ENCODE data around the gene SPARC.

SPARC gene

GRCh38 chr5:151638619-151639018, 48.1 kb downstream of the SPARC start:
- TF ChIP-seq CTCF (IDR thresholded peaks at IDR 0.05; ENCODE audit: low read depth, low read length, missing control alignments), result no peak
- in situ Hi-C loops (cut with HindIII; ENCODE audit: low sequenced_read_pairs), result no loop called here
- DNase-seq (ENCODE audit: low read depth), result no peak
- H3K4me3 ChIP-seq (ENCODE audit: low read depth, low read length), result no peak overlapping the region

- no peak for TF ChIP-seq CTCF (IDR thresholded peaks at IDR 0.05; ENCODE audit: low read depth, low read length, missing control alignments)
- in situ Hi-C loops (cut with HindIII; ENCODE audit: low sequenced_read_pairs), result no loop called here
- DNase-seq (ENCODE audit: low read depth), result no peak
- no peak overlapping the region for H3K4me3 ChIP-seq (ENCODE audit: low read depth, low read length)
These were observed 49.0 kb downstream of the SPARC start for GRCh38 chr5:151637676-151638075.

GRCh38 chr5:151633892-151634291, 52.8 kb downstream of the SPARC start:
- TF ChIP-seq CTCF (IDR thresholded peaks at IDR 0.05; ENCODE audit: low read depth, low read length, missing control alignments), result no peak
- in situ Hi-C loops (cut with HindIII; ENCODE audit: low sequenced_read_pairs), result no loop called here
- H3K4me3 ChIP-seq (ENCODE audit: low read depth, low read length), result no peak overlapping the region
- no peak for DNase-seq (ENCODE audit: low read depth)

GRCh38 chr5:151632941-151633340, 53.8 kb downstream of the SPARC start:
- H3K4me3 ChIP-seq (ENCODE audit: low read depth, low read length), result no peak overlapping the region
- in situ Hi-C loops (cut with HindIII; ENCODE audit: low sequenced_read_pairs), result no loop called here
- no peak for TF ChIP-seq CTCF (IDR thresholded peaks at IDR 0.05; ENCODE audit: low read depth, low read length, missing control alignments)
- no peak for DNase-seq (ENCODE audit: low read depth)

GRCh38 chr5:151632524-151632923, 54.2 kb downstream of the SPARC start:
- no peak for DNase-seq (ENCODE audit: low read depth)
- TF ChIP-seq CTCF (IDR thresholded peaks at IDR 0.05; ENCODE audit: low read depth, low read length, missing control alignments), result no peak
- in situ Hi-C loops (cut with HindIII; ENCODE audit: low sequenced_read_pairs), result no loop called here
- no peak overlapping the region for H3K4me3 ChIP-seq (ENCODE audit: low read depth, low read length)

- in situ Hi-C loops (cut with HindIII; ENCODE audit: low sequenced_read_pairs), result no loop called here
- TF ChIP-seq CTCF (IDR thresholded peaks at IDR 0.05; ENCODE audit: low read depth, low read length, missing control alignments), result no peak
- no peak overlapping the region for H3K4me3 ChIP-seq (ENCODE audit: low read depth, low read length)
- no peak for DNase-seq (ENCODE audit: low read depth)
These were observed 54.8 kb downstream of the SPARC start for GRCh38 chr5:151631941-151632340.

- H3K4me3 ChIP-seq (ENCODE audit: low read depth, low read length), result no peak overlapping the region
- in situ Hi-C loops (cut with HindIII; ENCODE audit: low sequenced_read_pairs), result no loop called here
- no peak for TF ChIP-seq CTCF (IDR thresholded peaks at IDR 0.05; ENCODE audit: low read depth, low read length, missing control alignments)
- DNase-seq (ENCODE audit: low read depth), result no peak
These were observed 56.6 kb downstream of the SPARC start for GRCh38 chr5:151630088-151630487.

Measured in astrocyte of the cerebellum (primary cell).